EH (cell line): ENCODE measurements around the gene ARHGAP15.

Source experiments
- DNase-seq: peaks from one replicate; pipeline ENCODE4 v3.0.0-alpha.2; 2015; ENCODE audit warnings: low read depth

Gene ARHGAP15

GRCh38 chr2:143482771-143483170, 353.6 kb downstream of the ARHGAP15 start:
- DNase-seq = peak; percentile 81

GRCh38 chr2:143486976-143487375, 357.8 kb downstream of the ARHGAP15 start:
- DNase-seq = no peak

GRCh38 chr2:143489145-143489544, 359.9 kb downstream of the ARHGAP15 start:
- peak; percentile 94 for DNase-seq

GRCh38 chr2:143491131-143491530, 361.9 kb downstream of the ARHGAP15 start:
- DNase-seq = no peak

- DNase-seq = no peak
These were observed 364.1 kb downstream of the ARHGAP15 start for GRCh38 chr2:143493339-143493738.

- no peak for DNase-seq
These were observed 368.5 kb downstream of the ARHGAP15 start for GRCh38 chr2:143497726-143498125.

- no peak for DNase-seq
These were observed 369.3 kb downstream of the ARHGAP15 start for GRCh38 chr2:143498496-143498895.

- no peak for DNase-seq
These were observed 369.8 kb downstream of the ARHGAP15 start for GRCh38 chr2:143499061-143499460.

GRCh38 chr2:143501106-143501676, 372.0 kb downstream of the ARHGAP15 start:
- DNase-seq = no peak

GRCh38 chr2:143503280-143503679, 374.1 kb downstream of the ARHGAP15 start:
- DNase-seq = no peak

GRCh38 chr2:143504397-143504796, 375.2 kb downstream of the ARHGAP15 start:
- no peak for DNase-seq

- DNase-seq = peak; percentile 77
These were observed 376.3 kb downstream of the ARHGAP15 start for GRCh38 chr2:143505542-143505941.

- peak; percentile 72 for DNase-seq
These were observed 383.9 kb downstream of the ARHGAP15 start for GRCh38 chr2:143513081-143513480.

- DNase-seq = no peak
These were observed 385.2 kb downstream of the ARHGAP15 start for GRCh38 chr2:143514413-143514812.

- DNase-seq = no peak
These were observed 386.1 kb downstream of the ARHGAP15 start for GRCh38 chr2:143515318-143515717.

GRCh38 chr2:143519521-143519920, 390.3 kb downstream of the ARHGAP15 start:
- DNase-seq = no peak

GRCh38 chr2:143521396-143521795, 392.2 kb downstream of the ARHGAP15 start:
- DNase-seq = peak; percentile 11

- DNase-seq = no peak
These were observed 393.5 kb downstream of the ARHGAP15 start for GRCh38 chr2:143522699-143523098.

GRCh38 chr2:143524119-143524553, 394.9 kb downstream of the ARHGAP15 start:
- DNase-seq = peak; percentile 95

- DNase-seq = peak; percentile 95
These were observed 395.6 kb downstream of the ARHGAP15 start for GRCh38 chr2:143524559-143525401.

GRCh38 chr2:143525402-143525860, 396.2 kb downstream of the ARHGAP15 start:
- DNase-seq = peak; percentile 56

GRCh38 chr2:143526498-143526897, 397.3 kb downstream of the ARHGAP15 start:
- no peak for DNase-seq

- DNase-seq = peak; percentile 72
These were observed 398.8 kb downstream of the ARHGAP15 start for GRCh38 chr2:143528021-143528420.
